Gastrocnemius medialis (tissue), 4 donors: ENCODE data around the gene ARHGAP15.

Source experiments
- CTCF ChIP-seq, 5 experiments: fragments of 450-650 bp in 3 of 5; fragments of 200-600 bp in 2 of 5; sonication (generic) in 2 of 5; IDR thresholded peaks in 4 of 5; conservative IDR thresholded peaks in 1 of 5; 1 replicate in 4 of 5; 2 replicates in 1 of 5; pipeline ENCODE4 v1.5.1; 2016 to 2019; ENCODE audit warnings: antibody characterized with exemption in 5 of 5, mild to moderate bottlenecking in 3 of 5, moderate library complexity in 3 of 5
- POLR2A ChIP-seq, 2 donors: fragments of 450-650 bp; IDR thresholded peaks; one replicate each; pipeline ENCODE4 v1.6.1; 2017; ENCODE audit warnings: antibody characterized with exemption in 2 of 2, mild to moderate bottlenecking in 2 of 2, moderate library complexity in 2 of 2

- no peak for TF ChIP-seq CTCF (IDR thresholded peaks at IDR 0.05 in 4 of 5, conservative IDR thresholded peaks at IDR 0.05 in 1 of 5)
- no peak for TF ChIP-seq POLR2A (IDR thresholded peaks at IDR 0.05)
Observed at GRCh38 chr2:143528021-143528420, 398.8 kb downstream of the ARHGAP15 start.
